ENCODE results near the gene HAPLN3. TPM values are rescaled to one million over a fixed set of nuclear protein-coding genes. Genes with fewer than 3 reads are reported as not detected.
A peak's percentile ranks its signal among the peaks of the same experiment; 100 is the strongest.

The HAPLN3 gene
- total RNA-seq, 1 experiment from 2014 or later = 11.5 TPM

DNA sequence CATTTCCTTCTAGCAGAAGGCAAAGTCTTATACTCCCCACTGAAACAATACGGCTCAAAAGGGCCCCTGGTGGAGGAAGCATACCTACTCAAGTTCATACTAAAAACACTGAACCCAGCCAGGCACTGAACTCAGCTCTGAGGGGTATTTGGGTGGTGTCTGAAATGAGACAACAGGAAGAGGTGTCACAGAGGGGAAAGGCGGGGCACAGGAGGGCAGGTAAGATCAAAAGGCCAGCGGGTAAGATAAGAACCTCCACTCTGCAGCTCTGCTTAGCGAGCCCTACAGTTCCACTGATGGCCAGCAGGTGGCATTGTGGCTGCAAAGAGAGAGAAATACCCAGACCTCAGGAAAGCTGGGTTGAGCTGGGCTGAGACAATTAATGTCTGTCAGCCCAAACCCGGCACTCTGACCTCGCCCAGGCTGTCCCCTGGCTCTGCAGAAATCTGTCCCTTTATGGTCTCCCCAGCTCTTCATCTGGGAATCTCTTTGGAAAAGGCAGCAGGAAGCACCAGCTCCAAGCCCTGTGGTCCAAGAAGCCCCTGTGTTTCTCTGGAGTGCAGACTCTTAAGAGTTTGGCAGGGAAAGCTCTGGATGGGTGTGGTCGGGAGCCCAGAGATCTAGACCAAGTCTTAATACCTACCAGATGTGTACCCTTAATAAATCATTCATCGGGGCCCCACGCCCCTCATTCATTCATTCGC lies 9.4 kb upstream of the HAPLN3 start:
- H3K36me3 ChIP-seq (replicated peaks; ENCODE audit: control insufficient read depth, insufficient read depth, low read length) = peaks cover 88% of the 10 kb centered on the region
- no peak overlapping the region for H3K4me3 ChIP-seq (ENCODE audit: insufficient read depth, low read depth, low read length)
- peak; percentile 90 for DNase-seq
- H3K27me3 ChIP-seq (ENCODE audit: control insufficient read depth, insufficient read depth, low read length) = no peaks in the 10 kb centered on the region

DNA sequence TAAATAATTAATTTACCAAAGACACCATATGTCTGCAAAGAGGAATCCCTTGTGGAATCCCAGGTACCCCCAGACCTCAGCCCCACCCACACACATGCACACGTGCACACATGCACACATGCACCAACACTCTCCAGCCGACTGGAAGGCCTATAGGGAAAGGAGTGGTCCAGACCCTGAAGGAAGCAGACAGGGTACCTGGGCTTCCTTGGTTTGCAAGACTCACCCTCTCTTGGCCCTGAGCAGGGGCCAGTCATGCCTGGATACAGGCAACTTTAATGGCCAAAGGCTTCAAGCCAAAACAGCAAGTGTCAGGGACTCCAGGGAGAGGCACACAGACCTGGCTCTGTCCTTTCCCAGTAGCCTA lies 8.9 kb upstream of the HAPLN3 start:
- DNase-seq = no peak
- Histone ChIP-seq H3K36me3 (replicated peaks; ENCODE audit: control insufficient read depth, insufficient read depth, low read length) (peaks cover 87% of the 10 kb centered on the region), H3K27me3 (ENCODE audit: control insufficient read depth, insufficient read depth, low read length) (no peaks in the 10 kb centered on the region), H3K4me3 (ENCODE audit: insufficient read depth, low read depth, low read length) (no peak overlapping the region)

DNA sequence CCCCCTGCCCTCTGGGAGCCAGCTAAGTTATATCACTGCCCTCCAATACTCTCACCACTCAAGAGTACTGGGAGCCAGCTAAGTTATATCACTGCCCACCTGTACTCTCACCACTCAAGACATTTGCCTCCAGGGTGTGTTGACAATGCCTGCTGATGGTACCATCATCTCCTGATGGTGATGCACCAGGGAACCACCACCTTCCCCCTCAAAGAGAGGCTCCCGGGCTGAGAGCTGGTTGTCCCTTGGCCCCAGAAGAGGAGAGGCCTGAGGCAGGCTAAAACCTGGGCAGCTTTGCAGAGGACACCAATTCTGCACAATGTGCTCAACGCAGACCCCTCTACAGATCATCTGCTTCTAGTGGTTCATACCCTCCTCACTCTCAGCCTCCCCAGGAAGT lies 7.5 kb upstream of the HAPLN3 start:
- no peaks in the 10 kb centered on the region for H3K27me3 ChIP-seq (ENCODE audit: control insufficient read depth, insufficient read depth, low read length)
- DNase-seq = peak; percentile 6
- peaks cover 73% of the 10 kb centered on the region for H3K36me3 ChIP-seq (replicated peaks; ENCODE audit: control insufficient read depth, insufficient read depth, low read length)
- no peak overlapping the region for H3K4me3 ChIP-seq (ENCODE audit: insufficient read depth, low read depth, low read length)

DNA sequence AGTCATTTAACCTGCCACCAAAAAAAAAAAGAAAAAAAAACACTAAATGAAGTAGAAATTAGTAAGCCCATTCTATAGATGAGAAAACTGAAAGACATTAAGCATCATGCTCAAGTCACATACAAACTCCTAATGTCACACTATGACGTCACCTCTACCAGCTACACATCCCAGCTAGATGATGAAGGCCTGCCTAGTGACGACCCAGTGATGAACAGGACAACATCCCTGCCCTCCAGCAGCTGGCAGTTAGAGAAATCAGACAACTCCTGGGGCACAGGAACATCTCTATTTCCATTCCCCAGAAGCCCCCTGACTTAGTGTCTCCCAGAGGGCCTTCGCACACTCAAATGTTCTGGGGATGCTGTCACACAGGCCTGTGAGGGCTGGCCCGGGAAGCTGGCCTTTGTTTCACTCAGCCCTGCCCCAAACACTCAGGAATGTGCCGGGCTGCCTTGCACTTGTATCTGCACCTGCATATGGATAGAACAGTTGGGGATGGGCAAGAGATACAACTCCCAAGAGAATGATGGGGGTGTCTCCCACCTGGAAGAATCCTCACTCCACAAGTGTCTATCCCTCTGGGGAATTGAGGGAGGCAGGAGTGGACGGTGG lies 7.0 kb upstream of the HAPLN3 start:
- Histone ChIP-seq H3K4me3 (ENCODE audit: insufficient read depth, low read depth, low read length) (no peak overlapping the region), H3K27me3 (ENCODE audit: control insufficient read depth, insufficient read depth, low read length) (no peaks in the 10 kb centered on the region), H3K36me3 (replicated peaks; ENCODE audit: control insufficient read depth, insufficient read depth, low read length) (peaks cover 67% of the 10 kb centered on the region)
- DNase-seq = peak; percentile 7

DNA sequence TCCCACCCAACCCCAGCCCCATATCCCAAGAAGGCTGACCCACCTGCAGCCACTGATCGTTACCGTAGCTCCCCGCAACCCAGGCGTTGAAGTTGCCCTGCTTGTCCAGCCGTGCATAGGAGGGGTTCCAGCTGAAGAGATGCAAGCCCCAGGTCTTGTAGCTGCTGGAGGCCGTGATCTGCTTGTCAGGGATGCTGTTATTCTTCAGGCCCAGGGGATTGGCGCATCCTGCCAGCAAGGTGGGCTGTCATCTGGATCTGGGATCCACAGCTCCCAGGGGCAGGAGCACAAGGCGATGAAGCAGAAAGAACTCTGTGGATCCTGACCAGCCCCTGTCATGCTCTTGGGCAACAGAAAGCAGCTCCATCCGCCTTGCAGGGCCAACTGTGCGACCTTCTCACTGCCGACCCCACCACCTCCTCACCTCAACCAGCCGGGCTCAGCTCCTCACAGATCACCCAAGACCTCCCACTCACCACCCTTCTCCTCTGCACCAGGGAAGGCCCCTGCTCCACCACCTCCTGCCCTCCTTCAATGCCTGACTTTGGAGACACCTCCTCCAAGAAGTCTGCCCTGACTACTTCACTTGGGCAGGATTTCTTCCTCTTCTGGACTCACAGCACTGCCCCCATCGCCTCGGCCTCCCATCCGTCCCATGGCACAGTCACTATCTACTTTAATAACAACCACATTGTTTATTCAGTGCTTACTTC lies 6.3 kb upstream of the HAPLN3 start:
- Histone ChIP-seq H3K27me3 (ENCODE audit: control insufficient read depth, insufficient read depth, low read length) (no peaks in the 10 kb centered on the region), H3K4me3 (ENCODE audit: insufficient read depth, low read depth, low read length) (no peak overlapping the region), H3K36me3 (replicated peaks; ENCODE audit: control insufficient read depth, insufficient read depth, low read length) (peaks cover 63% of the 10 kb centered on the region)
- peak; percentile 9 for DNase-seq

DNA sequence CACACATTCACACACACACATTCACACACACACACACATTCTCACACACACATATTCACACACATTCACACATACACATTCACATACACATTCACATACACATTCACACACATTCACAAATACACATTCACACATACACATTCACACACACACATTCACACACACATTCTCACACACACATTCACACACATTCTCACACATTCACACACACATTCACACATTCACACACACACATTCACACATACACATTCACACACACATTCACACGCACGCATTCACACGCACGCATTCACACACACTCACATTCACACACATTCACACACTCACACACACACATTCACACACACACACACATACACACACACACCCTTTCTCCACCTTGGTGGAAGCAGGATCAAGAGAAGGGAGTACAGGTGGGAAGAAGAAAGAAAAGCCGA lies 5.7 kb upstream of the HAPLN3 start:
- Histone ChIP-seq H3K36me3 (replicated peaks; ENCODE audit: control insufficient read depth, insufficient read depth, low read length) (peaks cover 57% of the 10 kb centered on the region), H3K27me3 (ENCODE audit: control insufficient read depth, insufficient read depth, low read length) (no peaks in the 10 kb centered on the region)

DNA sequence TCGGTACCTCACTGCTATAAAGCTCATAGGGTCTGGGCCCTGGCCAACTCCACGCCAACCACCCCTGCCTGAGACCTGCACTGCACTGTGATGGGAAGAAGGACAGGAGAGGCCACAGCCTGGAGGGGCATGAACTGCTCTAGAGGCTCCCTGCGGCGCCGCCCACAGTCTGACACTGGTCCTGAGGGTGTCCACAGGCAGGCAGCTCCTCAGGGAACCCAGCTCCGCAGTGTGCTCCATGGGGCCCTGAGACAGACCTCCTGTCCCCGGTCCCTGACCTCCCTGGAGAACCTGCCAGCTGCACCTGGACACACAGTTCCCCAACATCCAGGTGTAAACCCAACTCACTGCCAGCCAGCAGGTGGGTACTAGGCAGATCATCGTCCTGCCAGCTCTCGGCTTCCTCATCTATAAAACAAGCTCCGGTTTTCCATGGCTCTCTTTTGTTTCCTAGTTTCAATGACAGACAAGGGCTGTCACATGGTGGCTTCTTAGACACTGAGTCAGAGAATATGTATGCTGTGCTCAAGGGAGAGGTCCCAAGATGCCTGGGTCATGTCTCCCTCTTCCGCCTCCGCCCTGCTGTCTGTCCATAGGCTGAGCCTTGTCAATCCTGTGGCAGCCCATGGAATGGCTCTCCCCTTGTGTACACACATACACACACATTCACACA lies 5.1 kb upstream of the HAPLN3 start:
- H3K36me3 ChIP-seq (replicated peaks; ENCODE audit: control insufficient read depth, insufficient read depth, low read length) = peaks cover 51% of the 10 kb centered on the region
- peaks cover 4% of the 10 kb centered on the region for H3K27me3 ChIP-seq (ENCODE audit: control insufficient read depth, insufficient read depth, low read length)
- no peak overlapping the region for H3K4me3 ChIP-seq (ENCODE audit: insufficient read depth, low read depth, low read length)
- DNase-seq = peak; percentile 24

More for the DNA sequence above, 5.7 kb upstream of the HAPLN3 start:
- no peak for DNase-seq
- no peak overlapping the region for H3K4me3 ChIP-seq (ENCODE audit: insufficient read depth, low read depth, low read length)

DNA sequence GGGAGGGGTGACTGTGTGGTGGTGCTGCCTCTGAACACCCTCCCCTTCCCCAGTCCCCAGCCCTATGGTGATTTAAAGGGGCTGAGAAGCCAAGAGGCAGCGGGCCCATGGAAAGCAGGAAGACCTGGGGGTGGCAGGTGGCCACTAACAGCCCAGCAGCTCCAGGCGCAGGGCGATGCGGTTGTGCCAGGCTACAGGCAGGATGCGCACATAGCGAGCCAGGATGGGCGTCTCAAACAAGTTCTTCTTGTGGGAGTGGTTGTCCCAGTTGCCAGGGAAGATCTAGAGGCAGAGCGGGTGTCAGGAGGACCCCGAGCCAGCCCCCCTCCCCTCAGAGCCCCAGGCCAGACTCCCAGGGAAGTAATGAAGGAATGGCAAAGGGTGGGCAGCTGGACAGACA lies 3.9 kb upstream of the HAPLN3 start:
- Histone ChIP-seq H3K27me3 (ENCODE audit: control insufficient read depth, insufficient read depth, low read length) (peaks cover 15% of the 10 kb centered on the region), H3K36me3 (replicated peaks; ENCODE audit: control insufficient read depth, insufficient read depth, low read length) (peaks cover 41% of the 10 kb centered on the region), H3K4me3 (ENCODE audit: insufficient read depth, low read depth, low read length) (no peak overlapping the region)
- DNase-seq = peak; percentile 47

DNA sequence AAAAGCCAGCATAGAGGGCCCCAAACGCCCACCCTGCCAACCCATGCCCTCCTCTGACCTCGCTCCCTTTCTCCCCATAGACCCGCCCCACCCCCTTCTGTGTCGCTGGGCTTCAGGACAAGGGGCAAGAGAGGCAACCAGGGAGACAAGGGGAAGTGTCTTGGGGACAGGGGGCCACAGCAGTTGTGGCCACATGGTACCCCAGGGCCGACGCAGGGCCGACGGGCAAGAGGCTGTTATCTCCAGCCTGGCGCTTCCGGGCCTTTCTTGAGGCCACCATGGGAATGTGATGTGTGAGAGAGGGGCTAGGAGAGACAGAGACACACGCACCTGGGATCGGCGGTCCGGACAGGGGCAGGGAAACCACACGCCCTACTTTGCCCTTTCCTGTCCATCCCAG lies 3.4 kb upstream of the HAPLN3 start:
- Histone ChIP-seq H3K4me3 (ENCODE audit: insufficient read depth, low read depth, low read length) (no peak overlapping the region), H3K27me3 (ENCODE audit: control insufficient read depth, insufficient read depth, low read length) (peaks cover 15% of the 10 kb centered on the region), H3K36me3 (replicated peaks; ENCODE audit: control insufficient read depth, insufficient read depth, low read length) (peaks cover 36% of the 10 kb centered on the region)
- peak; percentile 47 for DNase-seq

DNA sequence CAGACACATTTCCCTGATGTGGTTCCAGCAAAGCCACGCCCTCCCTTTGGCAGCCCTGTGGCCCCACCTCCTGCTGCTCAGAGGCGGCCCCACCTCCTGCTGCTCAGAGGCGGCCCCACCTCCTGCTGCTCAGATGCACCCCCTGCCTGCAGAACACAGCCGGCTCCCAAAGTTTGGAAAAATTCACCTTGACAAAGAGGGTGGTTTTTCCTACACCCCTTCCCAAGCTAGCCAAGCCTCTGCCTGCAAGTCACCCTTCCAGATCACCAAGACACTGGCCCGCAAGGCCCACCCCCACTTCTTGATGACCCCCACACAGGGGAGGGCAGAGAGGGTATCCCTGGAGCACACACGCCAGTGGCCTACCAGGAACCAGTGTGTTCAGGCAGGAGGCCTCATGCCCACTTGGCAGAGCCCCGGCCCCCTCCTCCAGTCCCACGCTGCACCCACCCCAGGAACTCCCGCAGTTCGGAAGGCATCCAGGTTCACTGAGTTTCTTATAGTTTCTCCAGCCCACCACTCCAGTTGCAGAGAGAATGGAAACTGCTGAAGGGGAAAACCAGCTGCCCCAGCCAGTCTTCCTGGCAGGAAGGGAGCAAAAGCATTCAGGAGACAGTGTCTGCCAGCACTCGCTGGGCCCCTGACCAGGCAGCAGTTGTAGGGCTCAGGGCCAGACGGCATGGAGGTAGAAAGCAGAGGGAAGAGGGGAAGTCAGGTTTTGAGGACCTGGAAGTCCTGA lies 2.3 kb upstream of the HAPLN3 start:
- peaks cover 28% of the 10 kb centered on the region for H3K36me3 ChIP-seq (replicated peaks; ENCODE audit: control insufficient read depth, insufficient read depth, low read length)
- DNase-seq = peak; percentile 64
- H3K4me3 ChIP-seq (ENCODE audit: insufficient read depth, low read depth, low read length) = no peak overlapping the region
- peaks cover 15% of the 10 kb centered on the region for H3K27me3 ChIP-seq (ENCODE audit: control insufficient read depth, insufficient read depth, low read length)

DNA sequence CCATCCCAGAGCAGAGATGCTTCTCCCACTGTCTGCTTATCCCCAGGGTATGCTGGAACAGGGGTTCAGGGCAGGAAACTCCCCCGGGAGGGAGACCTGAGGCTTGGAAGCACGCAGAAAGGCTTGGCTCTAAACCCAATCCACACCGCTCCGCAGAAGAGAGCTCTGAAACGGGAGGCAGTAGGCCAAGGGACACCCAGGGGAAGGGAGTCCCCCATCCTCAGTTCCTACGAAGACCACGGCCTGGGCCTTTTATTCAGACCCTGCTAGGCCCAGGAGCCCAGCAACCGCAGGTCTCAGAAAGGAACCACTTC lies 1.8 kb upstream of the HAPLN3 start:
- Histone ChIP-seq H3K36me3 (replicated peaks; ENCODE audit: control insufficient read depth, insufficient read depth, low read length) (peaks cover 24% of the 10 kb centered on the region), H3K27me3 (ENCODE audit: control insufficient read depth, insufficient read depth, low read length) (peaks cover 15% of the 10 kb centered on the region), H3K4me3 (ENCODE audit: insufficient read depth, low read depth, low read length) (no peak overlapping the region)
- peak; percentile 57 for DNase-seq

DNA sequence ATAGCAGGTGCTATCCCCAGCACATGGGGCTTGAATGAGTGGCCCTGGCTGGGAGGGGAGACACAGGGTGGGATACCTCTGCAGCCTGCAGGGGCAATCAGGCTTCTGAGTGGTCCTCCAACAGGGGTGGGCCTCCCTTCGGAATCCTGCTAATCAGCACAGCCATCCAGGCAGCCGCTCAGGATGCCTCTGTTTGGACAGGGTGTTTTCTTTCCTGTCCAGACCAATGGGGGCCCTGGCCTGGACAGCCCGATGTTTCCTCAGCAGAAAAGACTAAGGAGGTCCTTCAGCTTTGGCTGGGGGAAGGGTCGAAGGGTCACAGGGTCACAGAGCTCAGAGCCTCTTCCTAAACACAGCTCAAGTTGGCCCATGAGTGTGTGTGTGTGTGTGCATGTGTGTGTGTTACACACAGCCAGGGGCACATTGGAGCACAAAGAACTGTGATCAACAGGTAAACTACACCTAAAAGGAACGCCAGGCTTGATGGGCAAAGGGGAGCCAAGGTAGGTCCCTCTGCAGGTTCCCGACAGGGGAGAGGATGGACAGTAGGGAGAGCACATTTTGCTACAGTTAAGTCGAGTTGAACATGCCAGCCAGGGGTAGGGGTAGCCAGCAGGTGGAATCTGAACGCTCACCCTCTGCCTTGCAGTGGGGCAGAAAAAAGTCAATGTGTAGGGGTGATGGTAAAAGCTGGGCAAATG lies 1.1 kb upstream of the HAPLN3 start:
- Histone ChIP-seq H3K27me3 (ENCODE audit: control insufficient read depth, insufficient read depth, low read length) (peaks cover 15% of the 10 kb centered on the region), H3K36me3 (replicated peaks; ENCODE audit: control insufficient read depth, insufficient read depth, low read length) (peaks cover 18% of the 10 kb centered on the region), H3K4me3 (ENCODE audit: insufficient read depth, low read depth, low read length) (no peak overlapping the region)
- no peak for DNase-seq

DNA sequence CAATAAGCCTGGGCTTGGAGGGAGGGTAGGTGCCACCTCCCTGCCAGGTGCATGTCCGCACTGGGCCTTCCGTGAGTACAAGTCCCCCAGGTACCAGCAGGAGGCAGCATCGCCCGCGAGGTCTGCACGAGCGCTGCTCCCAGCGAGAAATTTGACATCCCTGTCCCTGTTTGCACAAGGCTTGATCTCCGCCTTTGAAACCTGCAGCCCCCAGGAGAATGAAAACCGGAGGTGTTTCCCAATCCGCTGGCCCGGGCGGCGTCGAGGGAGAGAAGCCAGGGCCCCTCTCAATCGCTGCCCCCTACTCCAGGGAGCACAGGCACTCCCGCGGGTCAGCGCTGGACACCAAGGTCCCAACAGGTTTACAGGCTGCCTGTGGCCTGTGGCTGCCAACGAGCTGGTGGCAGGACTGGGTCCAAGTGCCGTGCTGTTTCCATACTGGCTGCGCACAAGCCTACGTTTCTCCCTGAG lies 961 bp downstream of the HAPLN3 start:
- H3K36me3 ChIP-seq (replicated peaks; ENCODE audit: control insufficient read depth, insufficient read depth, low read length) = peaks cover 1% of the 10 kb centered on the region
- H3K4me3 ChIP-seq (ENCODE audit: insufficient read depth, low read depth, low read length) = peak overlapping the region; percentile 62
- DNase-seq = peak; percentile 94
- H3K27me3 ChIP-seq (ENCODE audit: control insufficient read depth, insufficient read depth, low read length) = peaks cover 15% of the 10 kb centered on the region

Measured in H7 (cell line).